Liver (tissue), 9 donors: Measurements from ENCODE around the gene SH3D21. TPM values are rescaled to one million over a fixed set of nuclear protein-coding genes. Genes with fewer than 3 reads are reported as not detected.

Source experiments
- DNase-seq: peaks from one replicate; pipeline ENCODE4 v3.0.0-alpha.2; 2017; ENCODE audit warnings: low spot score
- H3K27ac ChIP-seq, 2 donors: one replicate each; pipeline ENCODE4 v1.7.0; 2013; ENCODE audit warnings: inconsistent platforms in 2 of 2, low read length in 2 of 2, control low read depth in 1 of 2, low read depth in 1 of 2, mild to moderate bottlenecking in 1 of 2
- H3K27me3 ChIP-seq, 4 donors: one replicate each; pipeline versions ENCODE4 v1.6.1 to v1.7.0; 2013; ENCODE audit warnings: low read length in 3 of 4, inconsistent platforms in 1 of 4, mild to moderate bottlenecking in 1 of 4, moderate library complexity in 1 of 4; ENCODE audit not compliant: control insufficient read depth in 4 of 4, insufficient read depth in 4 of 4
- H3K36me3 ChIP-seq, 4 donors: one replicate each; pipeline versions ENCODE4 v1.6.1 to v1.7.0; 2013; ENCODE audit warnings: low read length in 3 of 4, mild to moderate bottlenecking in 3 of 4, low read depth in 1 of 4, moderate library complexity in 1 of 4; ENCODE audit not compliant: control insufficient read depth in 4 of 4, insufficient read depth in 3 of 4
- H3K4me1 ChIP-seq, 4 donors: one replicate each; pipeline versions ENCODE4 v1.6.1 to v1.7.0; 2013; ENCODE audit warnings: low read length in 3 of 4, mild to moderate bottlenecking in 3 of 4, moderate library complexity in 1 of 4; ENCODE audit not compliant: control insufficient read depth in 4 of 4, insufficient read depth in 4 of 4
- H3K4me3 ChIP-seq, 3 donors: one replicate each; pipeline versions ENCODE4 v1.6.1 to v1.7.0; 2013; ENCODE audit warnings: low read length in 3 of 3, control low read depth in 1 of 3, low read depth in 1 of 3, mild to moderate bottlenecking in 1 of 3
- H3K9ac ChIP-seq, 2 donors: one replicate each; pipeline ENCODE4 v1.7.0; 2013; ENCODE audit warnings: low read length in 2 of 2, mild to moderate bottlenecking in 2 of 2, moderate library complexity in 2 of 2, control low read depth in 1 of 2, low read depth in 1 of 2
- H3K9me3 ChIP-seq, 4 donors: one replicate each; pipeline versions ENCODE4 v1.6.1 to v1.7.0; 2013; ENCODE audit warnings: low read length in 3 of 4; ENCODE audit not compliant: control insufficient read depth in 4 of 4
- ATF3 ChIP-seq: IDR thresholded peaks from 2 replicates; pipeline ENCODE4 v1.6.1; 2016; ENCODE audit warnings: antibody characterized with exemption
- EGR1 ChIP-seq, 2 donors: IDR thresholded peaks; 2 replicates each; pipeline ENCODE4 v1.6.1; 2016 to 2018; ENCODE audit warnings: antibody characterized with exemption in 2 of 2, low read depth in 2 of 2
- FOXA1 ChIP-seq: IDR thresholded peaks from 2 replicates; pipeline ENCODE4 v1.6.1; 2016; ENCODE audit warnings: antibody characterized with exemption
- GABPA ChIP-seq, 2 donors: IDR thresholded peaks in 1 of 2; conservative IDR thresholded peaks in 1 of 2; 2 replicates each; pipeline ENCODE4 v1.6.1; 2016; ENCODE audit warnings: antibody characterized with exemption in 2 of 2, mild to moderate bottlenecking in 1 of 2, moderate library complexity in 1 of 2
- HNF4A ChIP-seq, 2 donors: conservative IDR thresholded peaks; 2 replicates each; pipeline ENCODE4 v1.6.1; 2016; ENCODE audit warnings: antibody characterized with exemption in 2 of 2, mild to moderate bottlenecking in 2 of 2
- HNF4G ChIP-seq: IDR thresholded peaks from 2 replicates; pipeline ENCODE4 v1.6.1; 2016; ENCODE audit warnings: antibody characterized with exemption
- MAX ChIP-seq: IDR thresholded peaks from 2 replicates; pipeline ENCODE4 v1.6.1; 2016; ENCODE audit warnings: antibody characterized with exemption
- RAD21 ChIP-seq, 2 donors: IDR thresholded peaks; 2 replicates each; pipeline ENCODE4 v1.6.1; 2016; ENCODE audit warnings: antibody characterized with exemption in 2 of 2, mild to moderate bottlenecking in 2 of 2
- REST ChIP-seq: IDR thresholded peaks from 2 replicates; pipeline ENCODE4 v1.6.1; 2016; ENCODE audit warnings: antibody characterized with exemption, mild to moderate bottlenecking
- RXRA ChIP-seq, 2 donors: IDR thresholded peaks; 2 replicates each; pipeline ENCODE4 v1.6.1; 2017 to 2018; ENCODE audit warnings: antibody characterized with exemption in 2 of 2, mild to moderate bottlenecking in 1 of 2
- SP1 ChIP-seq: IDR thresholded peaks from 2 replicates; pipeline ENCODE4 v1.6.1; 2018; ENCODE audit warnings: antibody characterized with exemption, mild to moderate bottlenecking
- WGBS: extraction: QIAGEN DNeasy Blood & Tissue Kit; methylation state at CpG from one replicate; pipeline ENCODE4 v1.1.7; 2013; 5-methylcytosine and 5-hydroxymethylcytosine counted together
- polyA plus RNA-seq, 2 donors: library from polyadenylated mRNA; stranded (reverse) in 1 of 2; unstranded in 1 of 2; fragments of 200-250 nt in 1 of 2; fragments of >200 nt in 1 of 2; fragmentation: Nextera tagmentation in 1 of 2; extraction: Ambion mirVana in 1 of 2; gene quantifications; one replicate each; pipeline versions ENCODE4 v1.2.1 to v1.2.3, GENCODE V29; 2013 to 2015
- total RNA-seq, 2 donors: library from RNA; depleted of rRNA; stranded (reverse); fragments of >200 nt; gene quantifications; one replicate each; pipeline ENCODE4 v1.2.3, GENCODE V29; 2014
- TF ChIP-seq, protein P1 (sequence below): IDR thresholded peaks from 2 replicates; pipeline ENCODE4 v1.6.1; 2016; ENCODE audit warnings: antibody characterized with exemption
- TF ChIP-seq, protein P2 (sequence below): fragments of 150-350 bp; IDR thresholded peaks from 2 replicates; pipeline ENCODE4 v1.5.1; 2017; ENCODE audit warnings: improper control_type of control experiment, low read depth, low read length; ENCODE audit not compliant: missing input control
- donor health status: healthy.
- donor health status: healthy.
- donor health status: healthy.
- donor health status: healthy.
- donor health status: healthy.

SH3D21 gene
- total and polyA plus RNA-seq, 4 donors, result 0.29 to 1.0 (median 0.41) TPM

GRCh38 chr1:36326499-36326898 lies 20.3 kb downstream of the SH3D21 start:
- H3K4me1 ChIP-seq, result peaks cover 5 to 17% (median 11%) of the 10 kb centered on the region in 4 donors
- TF ChIP-seq ATF3 (no peak), HNF4G (no peak)
- H3K36me3 ChIP-seq, result no peaks in the 10 kb centered on the region
- no peak overlapping the region for H3K4me3 ChIP-seq
- WGBS, result 74% methylated on average over 6 of the region's 6 CpGs
- H3K27ac ChIP-seq, result no peak overlapping the region
- no peak for DNase-seq
- H3K9ac ChIP-seq, result no peak overlapping the region
- H3K27me3 ChIP-seq, result no peaks in the 10 kb centered on the region
- H3K9me3 ChIP-seq, result no peaks in the 10 kb centered on the region

GRCh38 chr1:36327421-36328087 lies 21.4 kb downstream of the SH3D21 start:
- no peak for DNase-seq
- no peaks in the 10 kb centered on the region for H3K9me3 ChIP-seq
- H3K27me3 ChIP-seq, result no peaks in the 10 kb centered on the region
- no peak overlapping the region for H3K4me3 ChIP-seq
- no peak overlapping the region for H3K27ac ChIP-seq
- TF ChIP-seq MAX (no peak), RXRA (IDR thresholded peaks at IDR 0.05) (no peak), ATF3 (no peak), EGR1 (IDR thresholded peaks at IDR 0.05; ENCODE audit: low read depth in 2 of 2) (no peak), HNF4G (no peak), RAD21 (IDR thresholded peaks at IDR 0.05) (no peak), GABPA (IDR thresholded peaks at IDR 0.05 in 1 of 2, conservative IDR thresholded peaks at IDR 0.05 in 1 of 2) (no peak), SP1 (no peak), REST (no peak), FOXA1 (no peak), HNF4A (conservative IDR thresholded peaks at IDR 0.05) (no peak)
- TF ChIP-seq, protein P1, sequence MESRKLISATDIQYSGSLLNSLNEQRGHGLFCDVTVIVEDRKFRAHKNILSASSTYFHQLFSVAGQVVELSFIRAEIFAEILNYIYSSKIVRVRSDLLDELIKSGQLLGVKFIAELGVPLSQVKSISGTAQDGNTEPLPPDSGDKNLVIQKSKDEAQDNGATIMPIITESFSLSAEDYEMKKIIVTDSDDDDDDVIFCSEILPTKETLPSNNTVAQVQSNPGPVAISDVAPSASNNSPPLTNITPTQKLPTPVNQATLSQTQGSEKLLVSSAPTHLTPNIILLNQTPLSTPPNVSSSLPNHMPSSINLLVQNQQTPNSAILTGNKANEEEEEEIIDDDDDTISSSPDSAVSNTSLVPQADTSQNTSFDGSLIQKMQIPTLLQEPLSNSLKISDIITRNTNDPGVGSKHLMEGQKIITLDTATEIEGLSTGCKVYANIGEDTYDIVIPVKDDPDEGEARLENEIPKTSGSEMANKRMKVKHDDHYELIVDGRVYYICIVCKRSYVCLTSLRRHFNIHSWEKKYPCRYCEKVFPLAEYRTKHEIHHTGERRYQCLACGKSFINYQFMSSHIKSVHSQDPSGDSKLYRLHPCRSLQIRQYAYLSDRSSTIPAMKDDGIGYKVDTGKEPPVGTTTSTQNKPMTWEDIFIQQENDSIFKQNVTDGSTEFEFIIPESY, result no peak
- TF ChIP-seq, protein P2, sequence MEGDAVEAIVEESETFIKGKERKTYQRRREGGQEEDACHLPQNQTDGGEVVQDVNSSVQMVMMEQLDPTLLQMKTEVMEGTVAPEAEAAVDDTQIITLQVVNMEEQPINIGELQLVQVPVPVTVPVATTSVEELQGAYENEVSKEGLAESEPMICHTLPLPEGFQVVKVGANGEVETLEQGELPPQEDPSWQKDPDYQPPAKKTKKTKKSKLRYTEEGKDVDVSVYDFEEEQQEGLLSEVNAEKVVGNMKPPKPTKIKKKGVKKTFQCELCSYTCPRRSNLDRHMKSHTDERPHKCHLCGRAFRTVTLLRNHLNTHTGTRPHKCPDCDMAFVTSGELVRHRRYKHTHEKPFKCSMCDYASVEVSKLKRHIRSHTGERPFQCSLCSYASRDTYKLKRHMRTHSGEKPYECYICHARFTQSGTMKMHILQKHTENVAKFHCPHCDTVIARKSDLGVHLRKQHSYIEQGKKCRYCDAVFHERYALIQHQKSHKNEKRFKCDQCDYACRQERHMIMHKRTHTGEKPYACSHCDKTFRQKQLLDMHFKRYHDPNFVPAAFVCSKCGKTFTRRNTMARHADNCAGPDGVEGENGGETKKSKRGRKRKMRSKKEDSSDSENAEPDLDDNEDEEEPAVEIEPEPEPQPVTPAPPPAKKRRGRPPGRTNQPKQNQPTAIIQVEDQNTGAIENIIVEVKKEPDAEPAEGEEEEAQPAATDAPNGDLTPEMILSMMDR, result no peak
- H3K4me1 ChIP-seq, result peaks cover 5 to 15% (median 10%) of the 10 kb centered on the region in 4 donors
- 94% methylated on average over 9 of the region's 9 CpGs for WGBS
- no peak overlapping the region for H3K9ac ChIP-seq
- no peaks in the 10 kb centered on the region for H3K36me3 ChIP-seq
